Fibroblast of skin of right biceps (primary cell): Measurements from ENCODE around the gene MON1B.
"Not testable (repeated sequence)": the region's sequence is repeated elsewhere in the genome, so short reads cannot be mapped to it uniquely, and the experiment has no call there.

Experiments
- DNase-seq: peaks from one replicate; pipeline ENCODE4 v3.0.0-alpha.2; 2013

The MON1B gene

DNA sequence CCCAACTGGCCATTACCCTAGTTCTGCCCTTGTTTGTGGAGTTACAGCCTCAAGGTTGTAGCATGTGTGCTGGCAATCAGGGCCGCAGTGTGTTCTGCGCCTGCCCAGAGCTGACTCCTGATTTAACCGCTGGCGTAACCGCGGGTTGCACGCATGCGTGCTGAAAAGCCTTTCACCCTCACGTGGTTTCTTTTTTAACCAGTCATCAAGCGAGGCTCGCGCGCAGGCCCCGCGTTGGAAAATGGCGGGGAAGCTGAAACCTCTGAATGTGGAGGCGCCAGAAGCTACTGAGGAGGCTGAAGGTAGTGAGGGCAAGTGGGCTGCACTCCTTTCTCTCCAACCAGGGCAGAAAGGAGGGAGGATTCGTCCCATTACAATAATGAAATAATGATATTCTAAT lies 8.2 kb downstream of the MON1B start, which contains the start of gene SYCE1L:
TSS of gene SYCE1L (plus strand) at position 198 of the 400 bp plus-strand sequence. CDS start at position 242, 44 bp downstream.
- no peak for DNase-seq

DNA sequence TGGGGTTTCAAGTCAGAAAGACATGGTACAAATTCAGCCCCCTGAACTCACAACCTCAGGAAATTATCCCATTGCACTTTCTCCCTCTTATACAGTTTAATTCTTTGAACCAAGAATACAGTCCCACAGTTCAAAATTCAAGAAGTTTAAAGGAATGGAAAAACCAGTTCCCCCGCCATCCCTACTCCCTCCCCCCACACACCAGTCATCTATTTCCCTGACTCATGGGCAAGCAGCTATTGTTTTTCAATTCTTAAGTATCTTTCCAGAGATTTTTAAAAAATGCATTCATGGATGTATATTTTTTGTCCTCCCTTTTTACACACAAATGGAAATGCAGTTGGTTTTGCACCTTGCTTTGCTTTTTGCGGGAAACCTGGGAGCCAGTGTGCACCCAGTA lies 15.5 kb downstream of the MON1B start:
- no peak for DNase-seq

DNA sequence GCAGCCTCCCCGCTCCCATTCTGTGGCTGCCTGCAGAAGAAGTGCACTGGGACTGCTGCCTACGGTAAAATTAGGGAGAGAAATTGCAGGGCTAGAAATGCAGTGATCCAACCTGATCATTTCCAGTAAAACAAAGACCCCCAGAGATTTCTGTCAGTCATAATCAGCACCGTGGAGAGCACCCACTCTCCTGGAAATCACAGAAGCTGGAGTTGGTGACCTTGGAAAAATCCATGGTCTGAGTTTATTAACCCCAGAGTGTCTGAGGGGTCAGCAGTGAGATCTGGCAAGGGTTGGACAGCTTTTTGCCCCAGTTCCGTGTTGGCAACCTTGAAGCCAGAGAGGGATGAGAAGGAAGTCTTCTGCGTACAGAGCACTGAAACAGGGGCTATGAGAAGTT lies 16.0 kb downstream of the MON1B start:
- DNase-seq = no peak

DNA sequence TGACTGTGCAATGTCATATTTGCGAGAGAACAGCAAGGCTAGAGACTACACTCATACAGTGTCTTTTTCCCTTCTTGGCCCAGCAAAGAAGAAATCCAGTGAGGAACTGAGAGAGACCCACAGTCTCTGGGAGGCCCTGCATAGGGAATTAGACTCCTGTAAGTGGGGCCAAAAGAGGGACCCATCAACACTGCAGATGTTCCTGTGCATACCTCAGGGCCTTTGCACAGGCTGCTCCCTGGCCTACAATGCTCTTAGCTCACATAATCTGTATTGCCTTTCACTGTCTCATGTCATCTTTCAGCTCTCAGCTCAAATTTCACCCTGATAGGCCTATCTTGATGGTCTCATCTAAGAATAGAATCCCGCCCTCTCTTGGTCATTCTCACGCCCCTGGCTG lies 17.4 kb downstream of the MON1B start:
- no peak for DNase-seq

DNA sequence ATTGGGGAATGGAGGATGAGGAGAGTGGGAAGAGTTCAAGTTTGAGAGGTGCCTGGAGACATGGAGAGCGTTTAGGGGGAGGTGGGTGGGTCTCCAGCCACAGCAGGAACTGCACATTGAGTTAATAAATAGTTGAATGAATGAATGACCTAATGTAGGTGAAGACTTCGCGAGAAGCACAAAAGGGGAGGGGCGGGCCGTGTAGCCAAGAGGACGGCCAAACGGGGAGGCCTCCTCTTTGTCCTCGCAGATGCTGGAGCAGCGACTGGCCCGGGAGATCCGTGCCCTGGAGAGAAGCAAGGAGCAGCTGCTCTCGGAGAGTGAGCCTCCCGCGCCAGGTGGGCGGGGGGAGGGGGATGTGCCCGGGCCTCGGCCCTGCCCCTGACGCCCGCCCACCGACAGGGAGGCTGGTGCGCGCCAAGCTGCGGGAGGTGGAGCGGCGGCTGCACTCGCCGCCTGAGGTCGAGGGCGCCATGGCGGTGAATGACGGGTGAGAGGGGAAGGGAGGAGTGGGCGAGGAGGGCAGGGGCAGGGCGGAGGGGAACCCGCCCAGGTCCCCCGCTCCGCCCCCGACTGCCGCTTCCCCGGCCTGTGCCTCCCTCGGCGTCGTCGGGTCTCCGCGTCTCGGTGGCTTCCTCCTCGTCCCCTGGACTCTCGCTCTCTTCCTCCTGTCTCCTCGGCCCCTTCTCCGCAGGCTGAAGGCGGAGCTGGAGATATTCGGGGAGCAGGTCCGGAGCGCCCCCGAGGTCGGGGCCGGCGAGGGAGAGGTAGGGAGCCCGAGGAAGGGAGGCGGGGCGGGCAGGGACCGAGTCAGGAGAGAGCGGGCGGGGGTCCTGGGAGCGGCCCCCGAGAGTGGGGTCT lies 21.1 kb downstream of the MON1B start:
- DNase-seq = no peak

DNA sequence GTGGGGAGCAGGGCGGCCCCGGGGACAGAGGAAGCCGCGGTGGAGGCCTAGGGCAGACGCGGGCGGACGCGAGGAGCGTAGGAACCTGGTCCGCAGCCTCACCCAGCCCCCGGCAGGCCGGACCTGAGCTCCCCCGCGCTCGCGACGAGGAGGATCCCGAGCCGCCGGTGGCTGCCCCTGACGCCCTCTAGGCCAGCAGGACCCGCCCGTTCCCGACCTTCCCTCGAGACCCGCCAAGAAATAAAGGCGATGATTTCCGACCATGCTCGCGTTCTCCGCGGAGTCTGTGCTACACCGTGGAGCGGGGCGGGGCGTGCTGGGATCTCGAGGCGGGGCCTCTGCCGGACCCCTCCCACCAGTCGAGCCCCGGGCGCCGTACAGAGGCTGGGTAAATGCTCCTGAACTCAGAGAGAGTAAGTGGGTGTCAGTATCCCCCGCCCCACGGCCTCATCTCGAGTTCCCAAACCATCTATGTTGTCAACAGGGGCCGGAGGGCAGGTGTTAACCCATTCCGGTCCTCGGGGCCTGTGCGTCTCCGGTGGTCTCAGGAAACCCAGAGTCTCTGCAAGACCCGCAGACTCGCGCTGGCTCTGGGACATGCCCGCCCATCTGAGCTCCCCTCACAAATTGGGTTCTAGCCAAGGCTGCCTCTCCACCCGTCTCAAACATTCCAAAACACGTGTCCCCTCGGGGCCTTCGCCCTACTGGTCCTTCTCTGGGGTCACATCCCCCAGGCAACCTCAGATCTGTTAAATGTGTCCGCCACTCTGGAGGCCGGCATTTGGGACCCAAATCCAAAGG lies 22.0 kb downstream of the MON1B start:
- peak; percentile 31 for DNase-seq

DNA sequence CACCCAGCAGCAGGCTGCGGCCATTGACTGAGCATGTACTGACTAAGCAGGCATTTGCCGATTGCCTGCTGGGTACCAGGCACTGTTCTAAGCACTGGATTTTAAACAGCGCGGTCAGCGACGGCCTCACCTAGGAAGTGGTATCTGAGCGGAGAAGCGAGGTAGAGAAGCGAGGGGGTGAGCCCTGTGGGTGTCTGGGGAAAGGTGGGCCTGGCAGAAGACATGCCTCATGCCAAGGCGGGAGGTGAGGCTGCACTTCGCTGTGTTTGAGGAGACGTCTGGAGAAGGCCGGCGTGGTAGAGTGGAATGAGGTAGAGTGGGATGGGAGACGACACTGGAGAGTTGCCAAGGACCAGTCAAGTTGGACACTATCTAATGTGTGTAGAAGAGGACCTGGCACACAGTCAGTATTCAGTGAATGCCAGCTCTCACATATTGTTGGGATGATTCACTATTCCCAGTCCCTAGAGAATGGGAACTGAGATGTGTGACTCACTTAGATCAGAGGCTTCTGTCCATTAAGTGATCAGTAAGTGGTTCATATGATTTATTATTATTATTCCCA lies 22.6 kb downstream of the MON1B start:
- DNase-seq = peak; percentile 95

DNA sequence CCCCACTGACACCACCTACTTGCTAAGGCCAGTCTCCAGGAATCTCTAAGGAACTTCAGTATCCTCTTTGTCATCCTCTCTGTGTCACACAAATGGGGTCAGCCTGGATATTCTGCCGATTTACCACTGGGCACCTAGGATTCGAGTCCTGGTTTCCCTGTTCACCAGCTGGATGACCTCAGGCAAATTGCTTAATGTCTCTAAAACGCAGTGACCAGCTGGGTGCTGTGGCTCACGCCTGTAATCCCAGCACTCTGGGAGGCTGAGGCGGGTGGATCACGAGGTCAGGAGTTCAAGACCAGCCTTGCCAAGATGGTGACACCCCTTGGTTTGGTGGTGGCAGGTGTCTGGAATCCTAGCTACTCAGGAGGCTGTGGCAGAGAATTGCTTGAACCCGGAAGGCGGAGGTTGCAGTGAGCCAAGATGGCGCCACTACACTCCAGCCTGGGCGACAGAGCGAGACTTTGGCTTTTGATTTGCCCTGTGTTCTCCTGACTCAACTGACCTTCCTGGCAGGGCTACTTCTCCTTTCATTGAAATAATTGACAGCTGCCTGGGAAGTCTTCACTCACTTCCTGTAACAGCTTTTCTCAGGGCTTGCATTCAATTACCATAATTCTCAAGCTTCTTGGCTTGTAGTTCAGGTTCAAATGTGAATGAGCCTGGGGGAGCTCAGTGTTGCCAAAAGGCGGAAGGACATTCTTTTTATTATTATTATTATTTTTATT lies 23.6 kb downstream of the MON1B start:
- DNase-seq = no peak

DNA sequence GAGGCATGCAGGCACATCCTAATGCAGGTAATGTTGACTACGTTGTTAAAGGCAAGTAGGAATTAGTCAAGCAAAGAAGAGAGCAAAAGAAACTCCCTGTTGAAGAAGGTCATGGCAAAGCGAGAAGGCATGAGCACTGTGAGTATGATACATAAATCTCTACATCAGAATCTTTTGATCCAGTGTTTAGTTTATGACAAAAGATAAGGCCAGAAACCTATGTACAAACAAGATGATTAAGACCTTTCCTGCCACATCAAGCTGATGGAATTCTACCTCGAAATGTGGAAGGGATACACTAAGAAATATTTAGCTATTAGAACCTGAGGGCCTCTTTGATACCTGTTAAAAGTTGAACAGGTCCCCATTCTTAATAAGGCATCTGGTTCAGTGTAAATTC lies 28.4 kb downstream of the MON1B start:
- no peak for DNase-seq

DNA sequence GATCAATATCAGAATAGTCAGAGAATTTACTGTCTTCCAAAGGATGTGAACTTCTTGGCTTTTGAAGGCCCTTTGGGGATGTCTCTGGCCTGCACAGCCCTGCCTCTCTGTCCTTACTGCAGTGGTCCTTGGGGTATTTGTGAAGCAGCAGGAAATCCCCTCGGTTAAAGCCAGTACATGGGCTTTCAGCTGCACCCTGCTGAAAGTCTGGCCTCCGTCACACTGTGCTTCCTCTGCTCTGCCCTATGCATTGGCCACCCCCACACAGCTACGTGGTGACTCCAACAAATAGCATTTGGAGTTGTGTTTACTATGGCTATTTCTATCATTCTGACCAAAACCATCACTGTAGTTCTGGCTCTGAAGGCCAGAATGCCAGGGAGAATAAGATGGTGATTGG lies 29.4 kb downstream of the MON1B start:
- no peak for DNase-seq

DNA sequence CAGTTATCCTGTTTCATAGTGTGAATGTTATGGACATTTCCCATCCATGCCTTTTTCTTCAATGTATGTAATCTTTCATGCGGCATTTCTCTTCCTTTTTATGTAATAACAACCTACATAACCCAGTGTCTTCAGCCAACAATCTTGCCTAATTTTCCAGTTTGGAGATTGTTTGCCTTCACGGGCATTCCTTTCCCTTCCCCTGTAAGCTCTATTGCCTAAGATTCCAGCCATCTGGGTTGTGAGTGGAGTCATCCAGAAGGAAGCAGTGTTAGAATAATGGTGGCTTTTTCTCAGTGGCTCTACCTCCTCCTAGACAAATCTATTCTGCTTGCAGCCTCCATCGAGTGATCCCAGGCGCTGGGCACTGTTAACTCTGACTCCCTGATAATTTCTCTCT lies 30.5 kb downstream of the MON1B start:
- no peak for DNase-seq

DNA sequence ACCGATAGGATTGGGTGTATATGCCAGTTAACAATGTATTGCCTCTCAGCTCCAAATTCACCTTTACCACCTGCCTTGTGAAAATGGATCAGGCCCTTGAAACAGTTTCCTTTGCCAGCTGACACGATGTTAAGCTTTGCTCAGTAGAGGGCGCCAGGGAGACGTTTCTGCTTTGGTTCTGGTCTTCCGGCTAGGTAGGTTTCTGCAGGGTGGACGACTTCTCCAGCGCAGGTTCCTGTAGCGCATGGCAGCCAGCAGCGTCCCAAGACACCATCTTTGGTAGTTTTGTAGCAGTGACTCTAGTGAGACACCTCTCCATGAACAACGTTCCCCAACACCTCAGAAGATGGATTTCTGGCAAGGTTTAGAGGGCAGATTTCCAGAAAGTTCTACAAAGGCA lies 32.2 kb downstream of the MON1B start:
- no peak for DNase-seq

DNA sequence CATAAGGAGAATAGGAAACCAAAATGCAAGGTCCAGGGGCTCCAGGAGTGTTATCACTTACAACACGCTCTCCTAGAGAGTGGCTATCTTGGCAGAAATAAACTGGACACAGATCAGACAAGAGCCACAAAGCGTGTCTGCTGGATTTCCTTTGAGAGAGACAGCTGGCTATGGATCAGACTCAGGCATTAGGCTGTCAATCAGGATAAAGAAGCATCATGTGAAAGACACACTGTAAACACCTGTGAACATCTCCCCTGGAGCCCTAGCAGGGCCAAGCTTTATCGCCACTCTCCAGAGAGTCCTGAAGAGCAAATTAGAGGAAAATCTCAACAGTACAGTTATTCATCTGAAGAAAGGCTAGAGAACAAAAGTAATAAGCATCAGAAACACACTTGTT lies 34.2 kb downstream of the MON1B start:
- DNase-seq = no peak

DNA sequence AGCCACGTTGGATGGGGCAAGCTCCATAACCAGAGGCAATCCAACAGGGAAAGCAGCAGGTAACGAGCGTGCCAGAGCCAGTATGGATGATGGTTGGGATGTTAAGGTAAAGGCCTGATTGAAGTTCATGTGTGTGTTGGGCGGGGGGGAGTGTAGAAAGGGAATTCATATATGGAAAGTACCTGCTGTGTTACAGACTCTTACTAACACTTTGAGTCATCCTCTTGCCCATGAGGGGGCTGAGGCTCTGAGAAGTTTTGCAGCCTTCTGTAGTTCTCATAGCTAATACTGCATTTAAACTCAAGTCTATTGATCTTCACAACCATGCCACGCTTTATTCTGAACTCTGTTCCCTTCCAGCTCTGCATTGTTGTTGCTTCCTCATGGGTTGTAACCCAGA lies 36.8 kb downstream of the MON1B start:
- DNase-seq = no peak

DNA sequence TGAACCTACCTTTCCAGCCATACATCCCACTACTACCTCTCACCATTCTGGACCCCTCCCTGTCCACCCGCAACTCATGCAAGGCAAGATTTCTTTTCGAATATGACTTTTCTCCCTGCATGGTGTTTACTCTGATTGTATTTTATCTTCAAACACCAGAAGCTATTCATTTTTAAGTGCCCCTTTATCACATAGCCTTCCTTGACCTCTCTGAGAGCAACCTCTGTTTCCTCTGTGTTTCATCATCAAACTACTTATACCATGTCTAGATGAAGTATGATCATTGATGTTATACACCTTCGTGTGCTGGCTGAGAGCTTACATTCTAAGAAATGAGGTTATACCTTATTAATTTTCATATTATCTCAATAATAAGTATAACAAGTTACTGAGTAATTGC lies 40.1 kb downstream of the MON1B start:
- no peak for DNase-seq

DNA sequence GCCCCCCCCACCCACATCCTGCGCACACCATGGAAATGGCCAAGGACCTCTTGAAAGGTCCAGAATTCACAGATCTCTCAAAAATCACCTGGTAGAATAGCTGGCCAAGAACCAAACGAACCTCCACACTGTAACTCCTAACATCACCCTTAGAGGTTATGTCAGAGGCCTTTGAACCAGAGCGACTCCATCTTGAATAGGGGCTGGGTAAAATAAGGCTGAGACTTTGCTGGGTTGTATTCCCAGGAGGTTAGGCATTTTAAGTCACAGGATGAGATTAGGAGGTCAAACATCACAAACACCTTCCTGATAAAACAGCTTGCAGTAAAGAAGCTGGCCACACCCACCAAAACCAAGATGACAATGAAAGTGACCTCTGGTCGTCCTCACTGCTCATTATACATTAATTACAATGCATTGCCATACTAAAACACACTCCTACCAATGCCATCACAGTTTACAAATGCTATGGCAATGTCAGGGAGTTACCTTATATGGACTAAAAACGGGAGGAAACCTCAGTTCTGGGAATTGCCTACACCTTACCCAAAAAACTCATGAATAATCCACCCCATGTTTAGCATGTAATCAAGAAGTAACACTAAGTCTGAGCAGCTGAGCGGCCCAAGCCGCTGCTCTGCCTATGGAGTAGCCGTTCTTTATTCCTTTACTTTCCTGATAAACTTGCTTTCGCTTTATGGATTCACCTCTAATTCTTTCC lies 43.0 kb downstream of the MON1B start:
- no peak for DNase-seq

DNA sequence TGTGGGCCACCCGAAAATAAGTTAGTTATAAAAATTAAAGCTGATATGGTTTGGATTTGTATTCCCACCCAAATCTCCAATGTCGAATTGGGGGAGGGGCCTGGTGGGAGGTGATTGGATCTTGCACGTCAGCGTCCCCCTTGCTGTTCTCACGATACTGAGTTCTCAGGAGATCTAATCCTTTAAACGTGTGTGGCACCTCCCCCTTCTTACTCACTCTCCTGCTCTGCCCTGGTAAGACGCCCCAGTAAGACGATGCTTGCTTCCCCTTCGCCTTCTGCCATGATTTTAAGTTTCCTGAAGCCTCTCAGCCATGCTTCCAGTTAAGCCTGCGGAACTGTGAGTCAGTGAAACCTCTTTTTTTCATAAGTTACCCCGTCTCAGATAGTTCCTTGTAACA lies 43.6 kb downstream of the MON1B start:
- DNase-seq = no peak

DNA sequence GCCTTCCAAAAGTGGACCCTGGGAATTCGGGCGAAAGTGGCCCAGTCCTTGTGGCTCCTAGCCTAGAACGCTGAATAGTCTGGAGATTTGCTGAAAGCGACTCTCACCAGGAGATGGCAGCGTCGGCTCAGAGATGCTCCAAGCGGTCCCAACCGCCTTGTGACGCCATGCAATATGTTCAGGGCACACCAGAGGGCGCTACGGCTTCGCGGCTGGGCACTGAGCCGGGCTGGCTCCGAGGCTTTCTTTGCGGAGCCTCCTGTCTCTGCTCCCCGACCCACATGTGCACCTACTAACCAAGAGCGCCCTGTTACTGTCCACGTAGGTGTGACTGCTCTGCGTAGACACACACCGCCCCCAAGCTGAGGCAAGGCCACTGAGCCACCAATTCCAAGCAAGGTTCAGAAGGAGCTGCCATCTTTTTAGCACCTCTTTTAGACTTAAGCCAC lies 45.1 kb downstream of the MON1B start:
- DNase-seq = peak; percentile 72

DNA sequence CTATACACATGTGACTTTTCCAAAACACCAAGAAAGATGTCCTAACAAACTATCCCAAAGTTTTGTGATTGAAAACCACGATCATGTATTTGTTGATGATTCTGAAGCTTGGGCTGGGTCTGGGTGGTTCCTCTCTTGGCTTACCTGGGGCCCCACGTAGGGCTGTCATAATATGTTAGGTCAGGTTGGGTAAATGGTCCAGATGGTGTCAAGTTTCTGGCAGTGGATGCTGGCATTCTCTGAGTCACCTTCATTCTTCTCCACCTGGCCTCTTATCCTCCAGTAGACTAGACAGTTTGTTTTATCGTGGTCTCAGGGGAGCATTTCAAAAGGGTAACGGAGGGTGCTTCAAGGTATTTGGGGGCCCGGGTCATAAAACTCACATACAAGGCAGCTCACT lies 47.6 kb downstream of the MON1B start:
- DNase-seq = no peak

DNA sequence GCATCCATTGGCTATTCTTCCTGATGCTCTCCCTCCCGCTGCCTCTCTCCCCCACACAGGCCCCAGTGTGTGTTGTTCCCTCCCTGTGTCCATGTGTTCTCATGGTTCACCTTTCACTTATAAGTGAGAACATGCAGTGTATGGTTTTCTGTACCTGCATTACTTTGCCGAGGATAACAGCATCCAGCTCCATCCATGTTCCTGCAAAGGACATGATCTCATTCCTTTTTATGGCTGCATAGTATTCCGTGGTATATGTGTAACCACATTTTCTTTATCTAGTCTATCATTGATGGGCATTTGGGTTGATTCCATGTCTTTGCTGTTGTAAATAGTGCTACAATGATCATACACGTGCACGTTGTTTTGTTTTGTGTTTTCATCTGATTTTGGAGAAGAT lies 51.5 kb downstream of the MON1B start:
- DNase-seq = not testable (repeated sequence)

DNA sequence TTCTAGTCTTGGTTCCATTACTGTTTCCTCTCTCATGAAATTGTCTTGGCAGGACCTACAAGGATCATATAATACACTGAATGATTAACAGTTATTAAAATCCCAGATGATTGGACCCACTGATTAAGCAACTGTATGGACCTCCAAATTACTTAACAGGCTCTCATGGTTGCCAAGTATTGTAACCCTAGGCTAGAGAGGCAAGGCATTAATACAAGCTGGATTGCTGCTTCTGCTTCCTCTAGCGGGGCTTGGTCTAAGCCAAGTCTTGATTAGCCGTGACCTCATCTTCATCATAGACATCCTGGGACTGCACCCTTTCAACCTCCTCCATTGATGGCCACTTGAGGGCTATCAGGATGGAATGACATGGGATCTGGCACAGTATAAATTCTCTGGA lies 55.2 kb downstream of the MON1B start:
- DNase-seq = no peak

DNA sequence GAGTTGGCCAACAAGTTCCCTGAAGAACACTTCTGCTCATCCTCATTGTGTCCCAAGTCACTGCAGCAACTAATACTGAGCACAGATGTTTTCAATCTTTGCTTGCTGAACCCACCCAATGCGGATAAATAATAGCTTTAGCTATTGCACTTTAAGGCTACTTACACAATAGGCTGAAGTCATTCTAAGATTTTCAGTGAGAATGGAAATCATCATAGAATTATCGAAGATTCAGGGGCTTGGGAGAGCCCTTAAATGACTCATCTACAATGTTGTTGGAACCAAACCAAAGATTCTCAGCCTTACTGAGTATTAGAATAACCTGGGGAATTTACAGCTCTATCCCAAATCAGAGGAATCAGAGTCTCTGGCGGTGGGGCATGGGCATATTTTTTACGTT lies 59.4 kb downstream of the MON1B start:
- peak; percentile 53 for DNase-seq
